Osteocyte (in vitro differentiated cells): Measurements from ENCODE around the gene C1orf35. TPM values are rescaled to one million over a fixed set of nuclear protein-coding genes. Genes with fewer than 3 reads are reported as not detected.

Source experiments
- DNase-seq: peaks from one replicate; pipeline ENCODE4 v3.0.0; 2021; ENCODE audit warnings: mixed read lengths; ENCODE audit not compliant: unreplicated experiment; ENCODE audit errors: extremely low spot score
- H3K27ac Mint-ChIP-seq: one replicate; pipeline ENCODE4 v1.8.0; 2021; ENCODE audit warnings: mild to moderate bottlenecking, mixed read lengths; ENCODE audit not compliant: unreplicated experiment
- H3K27me3 Mint-ChIP-seq: one replicate; pipeline ENCODE4 v1.8.0; 2021; ENCODE audit warnings: mixed read lengths; ENCODE audit not compliant: unreplicated experiment
- H3K36me3 Mint-ChIP-seq: one replicate; pipeline ENCODE4 v1.8.0; 2021; ENCODE audit warnings: mixed read lengths; ENCODE audit not compliant: unreplicated experiment
- H3K4me1 Mint-ChIP-seq: one replicate; pipeline ENCODE4 v1.8.0; 2021; ENCODE audit warnings: mixed read lengths; ENCODE audit not compliant: unreplicated experiment
- H3K4me3 Mint-ChIP-seq: one replicate; pipeline ENCODE4 v1.8.0; 2021; ENCODE audit warnings: mild to moderate bottlenecking, moderate library complexity, mixed read lengths; ENCODE audit not compliant: unreplicated experiment
- H3K9me3 Mint-ChIP-seq: one replicate; pipeline ENCODE4 v1.8.0; 2021; ENCODE audit warnings: mixed read lengths; ENCODE audit not compliant: unreplicated experiment
- total RNA-seq: library from RNA; stranded (reverse); gene quantifications from 2 replicates; pipeline ENCODE4 v1.2.1, GENCODE V29; 2021
- TF ChIP-seq, protein P1 (sequence below): fragments of 200-600 bp; sonication (generic); IDR thresholded peaks from 2 replicates; pipeline ENCODE4 v1.5.0; 2021; ENCODE audit warnings: antibody characterized with exemption, mild to moderate bottlenecking, moderate library complexity

The C1orf35 gene
- total RNA-seq, 1 donor from 2014 or later: 13.6 TPM

DNA sequence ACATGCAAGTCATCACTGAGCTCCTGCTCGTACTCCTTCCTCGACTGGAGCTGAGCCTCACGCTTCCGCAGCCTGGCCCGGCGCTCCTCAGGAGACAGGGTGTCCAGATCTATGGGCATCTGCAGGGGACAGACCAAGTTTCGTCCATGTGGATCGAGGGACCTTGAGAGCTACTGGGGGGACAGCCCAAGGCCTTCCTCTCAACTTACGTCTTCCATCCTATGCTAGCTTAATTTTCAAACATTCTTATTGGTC is 3.6 kb upstream of the C1orf35 start:
- Mint-ChIP-seq H3K9me3 (no peaks in the 10 kb centered on the region), H3K36me3 (peaks cover 2% of the 10 kb centered on the region), H3K27ac (no peak overlapping the region), H3K27me3 (no peaks in the 10 kb centered on the region), H3K4me1 (peaks cover 29% of the 10 kb centered on the region), H3K4me3 (no peak overlapping the region)
- DNase-seq: no peak
- TF ChIP-seq, protein P1, sequence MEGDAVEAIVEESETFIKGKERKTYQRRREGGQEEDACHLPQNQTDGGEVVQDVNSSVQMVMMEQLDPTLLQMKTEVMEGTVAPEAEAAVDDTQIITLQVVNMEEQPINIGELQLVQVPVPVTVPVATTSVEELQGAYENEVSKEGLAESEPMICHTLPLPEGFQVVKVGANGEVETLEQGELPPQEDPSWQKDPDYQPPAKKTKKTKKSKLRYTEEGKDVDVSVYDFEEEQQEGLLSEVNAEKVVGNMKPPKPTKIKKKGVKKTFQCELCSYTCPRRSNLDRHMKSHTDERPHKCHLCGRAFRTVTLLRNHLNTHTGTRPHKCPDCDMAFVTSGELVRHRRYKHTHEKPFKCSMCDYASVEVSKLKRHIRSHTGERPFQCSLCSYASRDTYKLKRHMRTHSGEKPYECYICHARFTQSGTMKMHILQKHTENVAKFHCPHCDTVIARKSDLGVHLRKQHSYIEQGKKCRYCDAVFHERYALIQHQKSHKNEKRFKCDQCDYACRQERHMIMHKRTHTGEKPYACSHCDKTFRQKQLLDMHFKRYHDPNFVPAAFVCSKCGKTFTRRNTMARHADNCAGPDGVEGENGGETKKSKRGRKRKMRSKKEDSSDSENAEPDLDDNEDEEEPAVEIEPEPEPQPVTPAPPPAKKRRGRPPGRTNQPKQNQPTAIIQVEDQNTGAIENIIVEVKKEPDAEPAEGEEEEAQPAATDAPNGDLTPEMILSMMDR: no peak

DNA sequence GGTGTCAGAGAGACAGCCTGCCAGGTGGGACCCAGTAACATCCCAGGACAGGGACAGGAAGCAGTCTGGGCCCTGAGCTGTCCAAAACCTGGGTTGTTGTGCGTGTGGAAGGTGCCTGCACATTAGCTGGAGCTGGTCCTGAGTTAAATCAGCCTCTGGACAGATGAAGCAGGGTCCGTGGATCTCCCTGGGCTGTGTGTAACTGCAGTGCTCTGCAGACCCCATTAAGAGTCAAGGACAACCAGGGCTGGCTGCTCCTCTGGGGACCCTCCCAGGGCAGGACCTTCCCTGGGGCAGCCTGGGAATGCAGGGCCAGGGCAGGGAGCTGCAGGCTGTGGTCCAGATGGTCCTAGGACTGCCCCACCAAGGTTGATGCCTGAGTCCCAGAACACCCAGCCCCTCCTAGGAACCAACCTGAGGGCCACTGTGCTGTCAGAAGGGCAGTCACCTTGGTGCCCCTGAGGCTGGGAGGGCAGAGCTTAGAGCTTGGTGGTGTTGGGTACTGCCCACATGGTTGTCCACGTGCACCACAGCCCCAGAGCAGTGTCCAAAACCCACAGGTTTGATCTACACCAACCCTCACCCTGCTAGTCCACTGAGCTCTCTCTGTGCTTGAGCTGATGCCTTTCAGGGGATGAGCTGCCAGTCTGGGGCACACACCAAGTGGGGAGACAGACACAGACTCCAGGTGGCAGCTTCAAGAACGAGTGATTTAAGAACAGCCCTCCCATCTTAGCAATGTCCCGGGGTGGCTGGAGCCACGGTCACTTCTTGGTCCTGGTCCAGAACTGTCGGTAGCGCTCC is 3.1 kb upstream of the C1orf35 start:
- TF ChIP-seq, protein P1: no peak
- H3K27me3 Mint-ChIP-seq: no peaks in the 10 kb centered on the region
- peaks cover 34% of the 10 kb centered on the region for H3K4me1 Mint-ChIP-seq
- no peak overlapping the region for H3K27ac Mint-ChIP-seq
- no peaks in the 10 kb centered on the region for H3K9me3 Mint-ChIP-seq
- DNase-seq: no peak
- H3K4me3 Mint-ChIP-seq: peak overlapping the region; percentile 38
- peaks cover 2% of the 10 kb centered on the region for H3K36me3 Mint-ChIP-seq

DNA sequence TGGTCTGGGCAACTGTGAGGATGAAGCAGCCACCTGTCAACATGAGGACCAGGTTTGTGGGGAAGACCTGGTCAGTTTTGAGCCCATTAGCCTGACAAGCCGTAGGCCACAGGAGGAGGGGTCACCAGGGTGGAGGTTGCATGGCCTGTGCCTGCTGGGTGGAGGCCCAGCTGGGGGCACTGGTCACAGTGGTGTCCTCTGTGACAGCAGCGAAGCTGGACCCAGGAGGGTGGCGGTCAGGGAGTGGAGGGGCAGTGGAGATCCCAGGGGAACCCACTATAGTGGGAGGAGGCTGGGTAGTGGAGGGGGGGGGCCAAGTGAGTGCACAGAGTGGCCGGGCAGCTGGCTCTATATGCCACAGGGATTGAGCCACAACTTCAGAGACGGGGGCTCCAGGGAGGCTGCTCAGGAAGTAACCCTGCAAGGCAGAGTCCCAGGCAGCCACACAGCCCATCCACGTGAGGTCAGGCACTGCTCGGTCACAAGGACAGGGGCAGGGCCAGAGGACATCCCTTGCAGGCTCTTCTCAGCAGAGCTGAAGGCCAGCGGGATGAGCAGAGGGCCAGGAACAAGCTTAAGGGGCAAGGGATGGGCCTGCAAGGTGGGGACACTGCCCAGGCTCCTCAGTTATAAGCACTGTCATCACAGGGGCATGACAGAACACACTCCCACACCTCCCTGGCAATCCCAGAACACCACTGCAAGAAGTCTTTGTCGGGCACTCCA is 2.3 kb upstream of the C1orf35 start:
- no peaks in the 10 kb centered on the region for H3K27me3 Mint-ChIP-seq
- TF ChIP-seq, protein P1: no peak
- no peak for DNase-seq
- H3K27ac Mint-ChIP-seq: no peak overlapping the region
- peaks cover 2% of the 10 kb centered on the region for H3K36me3 Mint-ChIP-seq
- H3K9me3 Mint-ChIP-seq: no peaks in the 10 kb centered on the region
- H3K4me1 Mint-ChIP-seq: peaks cover 34% of the 10 kb centered on the region
- H3K4me3 Mint-ChIP-seq: no peak overlapping the region

DNA sequence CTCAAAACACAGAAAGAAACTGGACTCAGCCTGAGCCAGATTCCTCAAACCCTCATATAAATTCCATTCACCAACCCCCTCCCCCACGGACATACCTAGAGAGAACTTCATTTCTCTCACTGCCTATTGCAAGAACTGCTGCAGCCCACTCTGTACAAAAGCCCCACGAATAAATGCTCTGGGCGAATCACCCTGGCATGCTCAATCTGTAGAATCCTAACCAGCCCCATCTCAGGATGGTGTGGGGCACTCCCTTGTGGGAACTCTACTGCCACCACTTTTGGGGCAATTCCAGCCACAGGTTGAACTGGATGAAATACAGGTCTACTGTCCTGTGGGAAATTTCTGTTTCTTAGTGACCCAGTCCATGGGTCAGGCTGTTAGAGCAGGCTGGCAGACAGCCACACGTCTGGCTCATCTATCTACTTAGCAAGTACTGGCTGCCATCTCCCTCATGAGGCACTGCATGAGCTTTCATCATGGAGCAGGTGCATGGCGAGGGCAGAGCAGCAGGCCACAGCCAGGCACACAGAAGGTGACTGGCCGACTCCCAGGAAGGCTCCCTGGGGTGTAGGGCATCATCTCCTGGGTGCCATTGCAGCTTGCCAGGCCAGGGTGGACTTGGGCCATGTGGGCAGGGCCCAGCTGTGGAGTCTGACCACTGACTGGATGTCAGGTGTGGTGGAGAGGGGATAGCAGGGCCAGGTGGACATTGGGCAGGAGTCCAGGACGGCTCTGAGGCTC is 1.6 kb upstream of the C1orf35 start:
- no peaks in the 10 kb centered on the region for H3K9me3 Mint-ChIP-seq
- H3K4me1 Mint-ChIP-seq: peaks cover 28% of the 10 kb centered on the region
- peaks cover 2% of the 10 kb centered on the region for H3K36me3 Mint-ChIP-seq
- TF ChIP-seq, protein P1: no peak
- H3K27me3 Mint-ChIP-seq: no peaks in the 10 kb centered on the region
- peak overlapping the region; percentile 32 for H3K27ac Mint-ChIP-seq
- no peak for DNase-seq
- H3K4me3 Mint-ChIP-seq: peak overlapping the region; percentile 62
